HG03045 (cell line): ENCODE results near the gene DIO1.
"Not testable (repeated sequence)": the region's sequence is repeated elsewhere in the genome, so short reads cannot be mapped to it uniquely, and the experiment has no call there.

ENCODE experiments used
- ATAC-seq: cut with Tn5 transposase; IDR thresholded peaks from one replicate; pipeline ENCODE4 v1.9.1; 2021; ENCODE audit warnings: mild to moderate bottlenecking, moderate library complexity; ENCODE audit not compliant: unreplicated experiment

Gene DIO1

GRCh38 chr1:53893999-53894636 is at the start of gene DIO1:
Gene DIO1, plus strand, starts transcription at chr1:53894187. Its CDS starts 24 bp downstream, at chr1:53894211.
- ATAC-seq = no peak

- ATAC-seq = no peak
These were observed 46.0 kb upstream of the DIO1 start for GRCh38 chr1:53847980-53848379.

GRCh38 chr1:53850082-53850673 is 43.8 kb upstream of the DIO1 start:
- no peak for ATAC-seq

GRCh38 chr1:53851571-53852285 is 42.3 kb upstream of the DIO1 start:
- ATAC-seq = no peak

- no peak for ATAC-seq
These were observed 33.0 kb upstream of the DIO1 start for GRCh38 chr1:53860967-53861411.

GRCh38 chr1:53862507-53862906 is 31.5 kb upstream of the DIO1 start:
- ATAC-seq = no peak

- ATAC-seq = no peak
These were observed 25.4 kb upstream of the DIO1 start for GRCh38 chr1:53868565-53868964.

- no peak for ATAC-seq
These were observed 24.4 kb upstream of the DIO1 start for GRCh38 chr1:53869454-53870117.

- ATAC-seq = no peak
These were observed 22.8 kb upstream of the DIO1 start for GRCh38 chr1:53871221-53871620.

- no peak for ATAC-seq
These were observed 22.1 kb upstream of the DIO1 start for GRCh38 chr1:53871773-53872484.

GRCh38 chr1:53875150-53875549 is 18.8 kb upstream of the DIO1 start:
- ATAC-seq = not testable (repeated sequence)

GRCh38 chr1:53878492-53879105 is 15.4 kb upstream of the DIO1 start:
- no peak for ATAC-seq

GRCh38 chr1:53881853-53882252 is 12.1 kb upstream of the DIO1 start:
- ATAC-seq = not testable (repeated sequence)

- ATAC-seq = not testable (repeated sequence)
These were observed 10.4 kb upstream of the DIO1 start for GRCh38 chr1:53883600-53883999.

GRCh38 chr1:53888681-53889080 is 5.3 kb upstream of the DIO1 start:
- no peak for ATAC-seq

- ATAC-seq = peak; percentile 88
These were observed 4.4 kb upstream of the DIO1 start, which contains the start of gene YIPF1 for GRCh38 chr1:53889304-53890298. Gene YIPF1, minus strand, starts transcription at chr1:53889797. Its CDS starts 860 bp downstream, at chr1:53888937.

- no peak for ATAC-seq
These were observed 3.5 kb upstream of the DIO1 start for GRCh38 chr1:53890522-53890941.

- ATAC-seq = no peak
These were observed 3.0 kb upstream of the DIO1 start for GRCh38 chr1:53891018-53891417.

- ATAC-seq = no peak
These were observed 2.3 kb upstream of the DIO1 start for GRCh38 chr1:53891678-53892077.
